Trophoblast cell (in vitro differentiated cells and primary cell): ENCODE measurements around the gene GORAB.

Experiments used
- DNase-seq, 2 donors: peaks; one replicate each; pipeline ENCODE4 v3.0.0-alpha.2; 2016
- H2AFZ ChIP-seq: 2 replicates; pipeline ENCODE4 v1.6.1; 2013; ENCODE audit warnings: low read length, moderate library complexity, mild to moderate bottlenecking; ENCODE audit not compliant: insufficient read depth, poor library complexity
- H2AK5ac ChIP-seq: 2 replicates; pipeline ENCODE4 v1.6.1; 2013; ENCODE audit warnings: mild to moderate bottlenecking, low read length
- H2BK120ac ChIP-seq: 2 replicates; pipeline ENCODE4 v1.6.1; 2013; ENCODE audit warnings: low read length, mild to moderate bottlenecking, moderate library complexity; ENCODE audit not compliant: insufficient read depth, poor library complexity
- H2BK12ac ChIP-seq: 2 replicates; pipeline ENCODE4 v1.6.1; 2013; ENCODE audit warnings: mild to moderate bottlenecking, low read length, moderate library complexity
- H2BK5ac ChIP-seq: 2 replicates; pipeline ENCODE4 v1.6.1; 2013; ENCODE audit warnings: low read length, low read depth, moderate library complexity, mild to moderate bottlenecking; ENCODE audit not compliant: poor library complexity
- H3K14ac ChIP-seq: 2 replicates; pipeline ENCODE4 v1.6.1; 2013; ENCODE audit warnings: mild to moderate bottlenecking, low read length
- H3K18ac ChIP-seq: 2 replicates; pipeline ENCODE4 v1.6.1; 2013; ENCODE audit warnings: mild to moderate bottlenecking, low read length
- H3K23ac ChIP-seq: 2 replicates; pipeline ENCODE4 v1.6.1; 2013; ENCODE audit warnings: low read length
- H3K27ac ChIP-seq: 2 replicates; pipeline ENCODE4 v1.5.1; 2013; ENCODE audit warnings: low read depth, mild to moderate bottlenecking, inconsistent platforms, low read length, moderate library complexity
- H3K27me3 ChIP-seq: 2 replicates; pipeline ENCODE4 v1.6.1; 2013; ENCODE audit warnings: inconsistent platforms, mild to moderate bottlenecking, low read length, moderate library complexity; ENCODE audit not compliant: insufficient read depth
- H3K36me3 ChIP-seq, 2 experiments: 1 replicate in 1 of 2; 2 replicates in 1 of 2; pipeline ENCODE4 v1.6.1; 2013; ENCODE audit warnings: low read length in 2 of 2, mild to moderate bottlenecking in 2 of 2, moderate library complexity in 1 of 2; ENCODE audit not compliant: insufficient read depth in 2 of 2, control insufficient read depth in 1 of 2
- H3K4ac ChIP-seq: 2 replicates; pipeline ENCODE4 v1.6.1; 2013; ENCODE audit warnings: low read depth, mild to moderate bottlenecking, low read length, moderate library complexity
- H3K4me1 ChIP-seq, 2 experiments: 1 replicate in 1 of 2; 2 replicates in 1 of 2; pipeline ENCODE4 v1.6.1; 2013; ENCODE audit warnings: low read length in 2 of 2, mild to moderate bottlenecking in 2 of 2, moderate library complexity in 1 of 2; ENCODE audit not compliant: insufficient read depth in 2 of 2, control insufficient read depth in 1 of 2
- H3K4me2 ChIP-seq: 2 replicates; pipeline ENCODE4 v1.6.1; 2013; ENCODE audit warnings: inconsistent platforms, mild to moderate bottlenecking, low read length, moderate library complexity
- H3K4me3 ChIP-seq: 2 replicates; pipeline ENCODE4 v1.5.1; 2013; ENCODE audit warnings: mild to moderate bottlenecking, low read depth, low read length, inconsistent platforms
- H3K79me1 ChIP-seq: one replicate; pipeline ENCODE4 v1.6.1; 2013; ENCODE audit warnings: low read length
- H3K79me2 ChIP-seq: 2 replicates; pipeline ENCODE4 v1.6.1; 2013; ENCODE audit warnings: low read length, mild to moderate bottlenecking; ENCODE audit not compliant: control insufficient read depth, insufficient read depth, poor library complexity
- H3K9ac ChIP-seq: 2 replicates; pipeline ENCODE4 v1.6.1; 2013; ENCODE audit warnings: mild to moderate bottlenecking, low read length
- H3K9me3 ChIP-seq: 2 replicates; pipeline ENCODE4 v1.6.1; 2013; ENCODE audit warnings: low read depth, mild to moderate bottlenecking, control low read depth, inconsistent platforms, low read length; ENCODE audit not compliant: insufficient read depth
- H4K12ac ChIP-seq: 2 replicates; pipeline ENCODE4 v1.6.1; 2013; ENCODE audit warnings: low read depth, mild to moderate bottlenecking, low read length, moderate library complexity
- H4K8ac ChIP-seq: 2 replicates; pipeline ENCODE4 v1.6.1; 2013; ENCODE audit warnings: low read depth, mild to moderate bottlenecking, low read length, moderate library complexity
- H4K91ac ChIP-seq: one replicate; pipeline ENCODE4 v1.6.1; 2013; ENCODE audit warnings: low read depth, mild to moderate bottlenecking, low read length, moderate library complexity
- WGBS: extraction: QIAGEN DNeasy Blood & Tissue Kit; methylation state at CpG from one replicate; pipeline ENCODE4 v1.1.7; 2013; ENCODE audit warnings: missing lambda C conversion rate; ENCODE audit not compliant: insufficient read length, insufficient coverage; ENCODE audit errors: extremely low coverage; 5-methylcytosine and 5-hydroxymethylcytosine counted together

GORAB gene

GRCh38 chr1:170601866-170602265 is 69.9 kb downstream of the GORAB start:
- Histone ChIP-seq H3K9me3 (peaks cover 6% of the 10 kb centered on the region), H4K12ac (no peak overlapping the region), H3K27me3 (no peaks in the 10 kb centered on the region), H3K4me1 (no peaks in the 10 kb centered on the region), H3K18ac (no peak overlapping the region), H4K91ac (no peak overlapping the region), H2BK120ac (no peak overlapping the region), H2BK5ac (no peak overlapping the region), H4K8ac (no peak overlapping the region), H3K4me3 (no peak overlapping the region), H3K23ac (no peak overlapping the region), H3K79me2 (no peaks in the 10 kb centered on the region), H3K14ac (no peak overlapping the region), H3K79me1 (no peaks in the 10 kb centered on the region), H2AK5ac (no peak overlapping the region), H2BK12ac (no peak overlapping the region), H2AFZ (no peak overlapping the region), H3K9ac (no peak overlapping the region), H3K36me3 (no peaks in the 10 kb centered on the region), H3K4me2 (no peak overlapping the region), H3K27ac (no peak overlapping the region), H3K4ac (no peak overlapping the region)
- no peak for DNase-seq
- no CpG with 5 or more reads among the region's 1 CpG for WGBS
